HEK293 (cell line): ENCODE results near the gene TMEM244.

Source experiments
- CTCF ChIA-PET: fragments of 350-600 bp; formaldehyde crosslinking; extraction: SDS; loops from one replicate; lab custom pipeline; 2021; ENCODE audit warnings: antibody characterized with exemption; lab: Yijun Ruan, JAX
- POLR2A ChIA-PET: fragments of 300-600 bp; formaldehyde crosslinking; extraction: SDS; loops from one replicate; lab custom pipeline; 2020; ENCODE audit warnings: antibody characterized with exemption, inconsistent platforms; lab: Yijun Ruan, JAX
- H3K27ac ChIP-seq: fragments of 200-500 bp; sonication (Bioruptor generic); 2 replicates; pipeline ENCODE4 v1.5.1; 2014; ENCODE audit warnings: low read depth, low read length, control low read depth, inconsistent platforms; ENCODE audit errors: extremely low read depth
- H3K36me3 ChIP-seq, 2 experiments: fragments of 200-500 bp in 1 of 2; sonication (Bioruptor generic) in 1 of 2; 1 replicate in 1 of 2; 2 replicates in 1 of 2; pipeline ENCODE4 v1.5.1; 2014 to 2017; ENCODE audit warnings: inconsistent platforms in 2 of 2, low read length in 2 of 2; ENCODE audit not compliant: control insufficient read depth in 2 of 2, insufficient read depth in 1 of 2
- H3K4me1 ChIP-seq: fragments of 200-500 bp; sonication (Bioruptor generic); 2 replicates; pipeline ENCODE4 v1.5.1; 2014; ENCODE audit warnings: mild to moderate bottlenecking, low read length, inconsistent platforms; ENCODE audit not compliant: control insufficient read depth, insufficient read depth
- H3K4me3 ChIP-seq: 2 replicates; pipeline ENCODE4 v1.5.1; 2011; ENCODE audit warnings: low read depth, mild to moderate bottlenecking, control low read depth, low read length, moderate library complexity
- H3K9me3 ChIP-seq: fragments of 200-500 bp; sonication (Bioruptor generic); 2 replicates; pipeline ENCODE4 v1.5.1; 2014; ENCODE audit warnings: low read depth, low read length, inconsistent platforms; ENCODE audit not compliant: control insufficient read depth, insufficient read depth
- BCL11B ChIP-seq: fragments of 450-650 bp; formaldehyde crosslinking; IDR thresholded peaks from 2 replicates; pipeline ENCODE4 v1.5.1; 2016; ENCODE audit warnings: low read depth, missing biosample characterization, missing genetic modification characterization
- KLF10 ChIP-seq: fragments of 450-650 bp; IDR thresholded peaks from 2 replicates; pipeline ENCODE4 v1.5.1; 2018; ENCODE audit warnings: missing biosample characterization, mild to moderate bottlenecking, missing genetic modification characterization
- KLF7 ChIP-seq: fragments of 450-650 bp; formaldehyde crosslinking; IDR thresholded peaks from 2 replicates; pipeline ENCODE4 v1.5.1; 2016; ENCODE audit warnings: missing biosample characterization, missing genetic modification characterization, borderline replicate concordance
- KLF8 ChIP-seq: fragments of 450-650 bp; formaldehyde crosslinking; IDR thresholded peaks from 2 replicates; pipeline ENCODE4 v1.5.1; 2016; ENCODE audit warnings: missing biosample characterization, missing genetic modification characterization
- RBAK ChIP-seq: fragments of 450-650 bp; formaldehyde crosslinking; IDR thresholded peaks from 2 replicates; pipeline ENCODE4 v1.5.1; 2016; ENCODE audit warnings: missing biosample characterization, missing genetic modification characterization
- SP7 ChIP-seq: fragments of 450-650 bp; formaldehyde crosslinking; IDR thresholded peaks from 2 replicates; pipeline ENCODE4 v1.5.1; 2016; ENCODE audit warnings: missing biosample characterization, missing genetic modification characterization
- YY2 ChIP-seq: fragments of 450-650 bp; formaldehyde crosslinking; IDR thresholded peaks from 2 replicates; pipeline ENCODE4 v1.5.1; 2016; ENCODE audit warnings: missing biosample characterization, missing genetic modification characterization
- ZFP37 ChIP-seq: fragments of 450-650 bp; formaldehyde crosslinking; IDR thresholded peaks from 2 replicates; pipeline ENCODE4 v1.5.1; 2016; ENCODE audit warnings: missing biosample characterization, missing genetic modification characterization
- ZNF133 ChIP-seq: fragments of 450-650 bp; formaldehyde crosslinking; IDR thresholded peaks from 2 replicates; pipeline ENCODE4 v1.5.1; 2016; ENCODE audit warnings: missing biosample characterization, missing genetic modification characterization
- ZNF2 ChIP-seq: fragments of 450-650 bp; formaldehyde crosslinking; IDR thresholded peaks from 2 replicates; pipeline ENCODE4 v1.5.1; 2016; ENCODE audit warnings: missing biosample characterization, missing genetic modification characterization
- ZNF202 ChIP-seq: fragments of 450-650 bp; formaldehyde crosslinking; IDR thresholded peaks from 2 replicates; pipeline ENCODE4 v1.5.1; 2016; ENCODE audit warnings: missing biosample characterization, missing genetic modification characterization, borderline replicate concordance
- ZNF223 ChIP-seq: fragments of 450-650 bp; formaldehyde crosslinking; IDR thresholded peaks from 2 replicates; pipeline ENCODE4 v1.5.1; 2016; ENCODE audit warnings: missing biosample characterization, missing genetic modification characterization
- ZNF292 ChIP-seq: fragments of 450-650 bp; formaldehyde crosslinking; IDR thresholded peaks from 2 replicates; pipeline ENCODE4 v1.5.1; 2016; ENCODE audit warnings: low read depth, missing biosample characterization, missing genetic modification characterization, borderline replicate concordance
- ZNF354C ChIP-seq: fragments of 450-650 bp; formaldehyde crosslinking; IDR thresholded peaks from 2 replicates; pipeline ENCODE4 v1.5.1; 2016; ENCODE audit warnings: missing biosample characterization, missing genetic modification characterization, low read depth, borderline replicate concordance
- ZNF366 ChIP-seq: fragments of 450-650 bp; formaldehyde crosslinking; conservative IDR thresholded peaks from 2 replicates; pipeline ENCODE4 v1.5.1; 2016; ENCODE audit warnings: missing biosample characterization, missing genetic modification characterization
- ZNF391 ChIP-seq: fragments of 450-650 bp; formaldehyde crosslinking; IDR thresholded peaks from 2 replicates; pipeline ENCODE4 v1.5.1; 2016; ENCODE audit warnings: low read depth, missing biosample characterization, missing genetic modification characterization, borderline replicate concordance
- ZNF529 ChIP-seq: fragments of 450-650 bp; formaldehyde crosslinking; IDR thresholded peaks from 2 replicates; pipeline ENCODE4 v1.5.1; 2017; ENCODE audit warnings: missing genetic modification characterization, missing biosample characterization; ENCODE audit not compliant: insufficient replicate concordance
- ZNF549 ChIP-seq: fragments of 450-650 bp; IDR thresholded peaks from 2 replicates; pipeline ENCODE4 v1.5.1; 2018; ENCODE audit warnings: missing biosample characterization, missing genetic modification characterization, mild to moderate bottlenecking, inconsistent platforms, moderate library complexity
- ZNF571 ChIP-seq: fragments of 450-650 bp; formaldehyde crosslinking; IDR thresholded peaks from 2 replicates; pipeline ENCODE4 v1.5.0; 2017; ENCODE audit warnings: missing biosample characterization, missing genetic modification characterization
- ZNF623 ChIP-seq: fragments of 450-650 bp; formaldehyde crosslinking; IDR thresholded peaks from 2 replicates; pipeline ENCODE4 v1.5.1; 2016; ENCODE audit warnings: missing biosample characterization, missing genetic modification characterization
- ZNF629 ChIP-seq: fragments of 450-650 bp; formaldehyde crosslinking; IDR thresholded peaks from 2 replicates; pipeline ENCODE4 v1.5.1; 2017; ENCODE audit warnings: missing biosample characterization, missing genetic modification characterization
- ZNF701 ChIP-seq: fragments of 450-650 bp; formaldehyde crosslinking; IDR thresholded peaks from 2 replicates; pipeline ENCODE4 v1.5.1; 2016; ENCODE audit warnings: missing biosample characterization, missing genetic modification characterization
- TF ChIP-seq, protein P1 (sequence below): IDR thresholded peaks from 2 replicates; pipeline ENCODE4 v1.6.1; 2011; ENCODE audit warnings: mild to moderate bottlenecking, low read depth, low read length, borderline replicate concordance

The TMEM244 gene

GRCh38 chr6:129889580-129889979 is 28.5 kb upstream of the TMEM244 start:
- no peaks in the 10 kb centered on the region for H3K4me1 ChIP-seq
- ChIA-PET POLR2A (no interaction called here), CTCF (interaction anchor here (0.7 to 3.1 kb wide), 5 partner anchors 10 to 292 kb away, joined by 3 to 12 read pairs (median 3); no protein-coding TSS in a partner anchor)
- H3K9me3 ChIP-seq = no peaks in the 10 kb centered on the region
- no peak overlapping the region for H3K27ac ChIP-seq
- H3K36me3 ChIP-seq = no peaks in the 10 kb centered on the region
- no peak for TF ChIP-seq ZNF701 (tag by site-specific recombination)
- 0 out of 2 replicates have a peak, but pooled peaks have one; percentile 33 for TF ChIP-seq SP7
- no peak overlapping the region for H3K4me3 ChIP-seq

DNA sequence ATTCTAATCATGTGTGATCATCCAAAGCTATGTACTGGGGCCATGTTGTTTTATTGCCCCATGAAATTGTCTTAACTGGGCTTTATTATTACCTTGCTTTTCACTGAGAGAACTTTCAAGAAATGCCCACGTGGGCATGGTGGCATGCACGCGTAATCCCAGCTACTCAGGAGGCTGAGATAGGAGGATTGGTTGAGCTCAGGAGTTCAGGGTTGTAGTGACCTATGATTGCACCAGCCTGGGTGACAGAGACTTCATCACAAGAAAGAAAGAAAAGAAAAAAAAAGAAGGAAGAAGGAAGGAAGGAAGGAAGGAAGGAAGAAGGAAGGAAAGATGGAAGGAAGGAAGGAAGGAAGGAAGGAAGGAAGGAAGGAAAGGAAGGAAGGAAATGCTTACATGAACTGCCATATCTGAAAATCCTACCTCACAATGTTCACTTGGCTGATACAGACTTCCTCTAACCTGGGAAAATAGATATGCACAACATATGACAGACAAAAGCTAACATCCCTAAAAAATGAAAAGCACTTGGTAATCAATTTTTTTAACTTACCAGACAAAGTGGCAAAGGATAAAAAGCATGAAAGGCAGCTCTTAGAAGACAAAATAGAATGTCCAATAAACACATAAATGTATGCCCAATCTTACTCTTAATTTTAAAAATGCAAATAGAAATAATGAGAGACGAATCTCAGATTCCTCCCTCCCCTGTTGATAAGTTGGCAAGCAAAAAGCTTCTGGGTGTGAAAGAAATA is 25.5 kb upstream of the TMEM244 start:
- TF ChIP-seq ZNF292 (tag by site-specific recombination) (no peak), ZNF549 (no peak), ZNF366 (tag by site-specific recombination) (peak; percentile 76)
- ChIA-PET CTCF (interaction anchor here (0.7 to 1.1 kb wide), 4 partner anchors 38 to 239 kb away, joined by 3 to 5 read pairs (median 4); no protein-coding TSS in a partner anchor), POLR2A (no interaction called here)
- no peak overlapping the region for H3K4me3 ChIP-seq
- no peaks in the 10 kb centered on the region for H3K9me3 ChIP-seq
- no peak overlapping the region for H3K27ac ChIP-seq
- H3K36me3 ChIP-seq = no peaks in the 10 kb centered on the region
- H3K4me1 ChIP-seq = no peaks in the 10 kb centered on the region

DNA sequence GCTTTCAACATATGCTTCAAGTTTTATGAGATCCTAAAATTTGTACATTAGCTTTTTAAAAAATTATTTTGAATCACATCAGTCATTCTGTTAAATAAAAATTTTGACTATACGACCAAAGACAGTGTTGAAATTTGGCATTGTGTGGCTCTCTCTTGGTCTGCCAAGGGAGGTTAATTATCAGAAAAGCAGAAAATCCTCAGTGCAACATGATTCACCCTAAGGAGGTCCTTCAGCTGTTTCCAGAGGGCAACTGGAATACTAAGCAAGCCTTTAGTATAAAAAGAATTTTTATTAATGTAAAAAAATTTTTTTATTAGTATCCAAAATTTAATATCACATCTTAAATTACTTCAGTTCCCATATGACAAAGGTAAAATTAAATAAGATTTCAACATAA is 23.1 kb upstream of the TMEM244 start:
- H3K9me3 ChIP-seq = no peaks in the 10 kb centered on the region
- TF ChIP-seq ZNF202 (no peak), ZNF623 (tag by site-specific recombination) (no peak), ZNF133 (tag by site-specific recombination) (no peak), RBAK (tag by site-specific recombination) (no peak), ZNF571 (tag by site-specific recombination) (no peak), YY2 (tag by site-specific recombination) (no peak), ZFP37 (no peak), KLF10 (no peak), ZNF354C (tag by site-specific recombination) (no peak), BCL11B (tag by site-specific recombination) (no peak), ZNF223 (tag by site-specific recombination) (no peak), ZNF529 (no peak), ZNF629 (no peak), ZNF391 (tag by site-specific recombination) (no peak), KLF8 (no peak), KLF7 (no peak), ZNF2 (tag by site-specific recombination) (no peak)
- TF ChIP-seq, protein P1, sequence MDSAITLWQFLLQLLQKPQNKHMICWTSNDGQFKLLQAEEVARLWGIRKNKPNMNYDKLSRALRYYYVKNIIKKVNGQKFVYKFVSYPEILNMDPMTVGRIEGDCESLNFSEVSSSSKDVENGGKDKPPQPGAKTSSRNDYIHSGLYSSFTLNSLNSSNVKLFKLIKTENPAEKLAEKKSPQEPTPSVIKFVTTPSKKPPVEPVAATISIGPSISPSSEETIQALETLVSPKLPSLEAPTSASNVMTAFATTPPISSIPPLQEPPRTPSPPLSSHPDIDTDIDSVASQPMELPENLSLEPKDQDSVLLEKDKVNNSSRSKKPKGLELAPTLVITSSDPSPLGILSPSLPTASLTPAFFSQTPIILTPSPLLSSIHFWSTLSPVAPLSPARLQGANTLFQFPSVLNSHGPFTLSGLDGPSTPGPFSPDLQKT = no peak
- ChIA-PET CTCF (interaction anchor here (0.7 to 1.7 kb wide), 4 partner anchors 9 to 287 kb away, joined by 3 to 6 read pairs (median 3); no protein-coding TSS in a partner anchor), POLR2A (no interaction called here)
- H3K36me3 ChIP-seq = no peaks in the 10 kb centered on the region
- H3K4me1 ChIP-seq = no peaks in the 10 kb centered on the region
- H3K27ac ChIP-seq = no peak overlapping the region
- H3K4me3 ChIP-seq = no peak overlapping the region
